Endothelial cell of umbilical vein (primary cell): ENCODE data around the gene FILIP1. TPM values are rescaled to one million over a fixed set of nuclear protein-coding genes. Genes with fewer than 3 reads are reported as not detected.

ENCODE experiments used
- BruUV-seq: library from RNA; stranded (reverse); fragments of 400-500 nt; replicated peaks from 2 replicates; lab custom pipeline; 2021; lab: Mats Ljungman, UMichigan
- CTCF ChIA-PET: fragments of 300-600, 350-600 bp; sonication (Branson Sonifier 250); formaldehyde crosslinking; loops from one replicate; lab custom pipeline; 2021; ENCODE audit warnings: antibody characterized with exemption, inconsistent platforms; lab: Charles Lee
- POLR2A ChIA-PET: fragments of 300-600, 350-600 bp; sonication (Branson Sonifier 250); formaldehyde crosslinking; loops from one replicate; lab custom pipeline; 2021; ENCODE audit warnings: antibody characterized with exemption, inconsistent platforms; lab: Charles Lee
- DNase-seq: peaks from one replicate; pipeline ENCODE4 v3.0.0-alpha.2; 2011; ENCODE audit warnings: low read depth, low spot score
- FAIRE-seq: peaks from 2 replicates; lab custom pipeline; 2011; peaks lifted over from hg19 to GRCh38; lab: Jason Lieb, UNC
- H2AFZ ChIP-seq: 2 replicates; pipeline ENCODE4 v1.6.0; 2012; ENCODE audit warnings: low read depth, low read length, control low read depth, inconsistent platforms
- H3K27ac ChIP-seq: 2 replicates; pipeline ENCODE4 v1.5.1; 2011; ENCODE audit warnings: low read depth, mild to moderate bottlenecking, control low read depth, low read length, moderate library complexity; ENCODE audit not compliant: insufficient read depth
- H3K27me3 ChIP-seq, 2 experiments: 2 replicates each; pipeline versions ENCODE4 v1.6.0 to v1.6.1; 2011; ENCODE audit warnings: low read length in 2 of 2, mixed read lengths in 1 of 2; ENCODE audit not compliant: control insufficient read depth in 2 of 2, insufficient read depth in 2 of 2
- H3K36me3 ChIP-seq, 2 experiments: 2 replicates in 1 of 2; 3 replicates in 1 of 2; pipeline ENCODE4 v1.5.1; 2011; ENCODE audit warnings: low read length in 2 of 2, mild to moderate bottlenecking in 1 of 2, moderate library complexity in 1 of 2; ENCODE audit not compliant: control insufficient read depth in 2 of 2, insufficient read depth in 2 of 2; ENCODE audit errors: extremely low read depth in 1 of 2
- H3K4me1 ChIP-seq: 3 replicates; pipeline ENCODE4 v1.5.1; 2011; ENCODE audit warnings: mild to moderate bottlenecking, low read length; ENCODE audit not compliant: control insufficient read depth, insufficient read depth; ENCODE audit errors: extremely low read depth
- H3K4me2 ChIP-seq: 2 replicates; pipeline ENCODE4 v1.6.1; 2011; ENCODE audit warnings: low read length, control low read depth, mixed read lengths; ENCODE audit not compliant: insufficient read depth
- H3K4me3 ChIP-seq, 3 experiments: fragments of 200-600 bp in 1 of 3; sonication (generic), shearing (Covaris generic) in 1 of 3; replicated peaks in 1 of 3; 2 replicates each; pipeline ENCODE4 v1.5.1; 2011 to 2016; ENCODE audit warnings: control low read depth in 3 of 3, low read length in 3 of 3, mild to moderate bottlenecking in 2 of 3, inconsistent platforms in 1 of 3, low read depth in 1 of 3, moderate library complexity in 1 of 3; ENCODE audit not compliant: insufficient read depth in 1 of 3
- H3K79me2 ChIP-seq: 2 replicates; pipeline ENCODE4 v1.6.0; 2012; ENCODE audit warnings: low read length, inconsistent platforms; ENCODE audit not compliant: control insufficient read depth, insufficient read depth
- H3K9ac ChIP-seq: replicated peaks from 2 replicates; pipeline ENCODE3; 2011; ENCODE audit warnings: low read length, control low read depth; ENCODE audit not compliant: insufficient read depth; ENCODE audit errors: extremely low read depth
- H3K9me1 ChIP-seq: replicated peaks from 3 replicates; pipeline ENCODE4 v1.6.0; 2011; ENCODE audit warnings: mild to moderate bottlenecking, low read length; ENCODE audit not compliant: control insufficient read depth, insufficient read depth; ENCODE audit errors: extremely low read depth
- H3K9me3 ChIP-seq: replicated peaks from 2 replicates; pipeline ENCODE4 v1.5.1; 2012; ENCODE audit warnings: low read length, inconsistent platforms; ENCODE audit not compliant: control insufficient read depth, insufficient read depth
- H4K20me1 ChIP-seq: replicated peaks from 2 replicates; pipeline ENCODE3; 2011; ENCODE audit warnings: mild to moderate bottlenecking, low read length; ENCODE audit not compliant: control insufficient read depth, insufficient read depth; ENCODE audit errors: extremely low read depth
- CTCF ChIP-seq, 2 donors: IDR thresholded peaks; 1 replicate in 1 of 2; 2 replicates in 1 of 2; pipeline ENCODE4 v1.5.1; 2011; ENCODE audit warnings: low read length in 2 of 2, mild to moderate bottlenecking in 2 of 2, moderate library complexity in 2 of 2, control low read depth in 1 of 2, inconsistent platforms in 1 of 2, low read depth in 1 of 2; ENCODE audit not compliant: insufficient read depth in 1 of 2; ENCODE audit errors: extremely low read depth in 1 of 2
- EZH2 ChIP-seq: IDR thresholded peaks from 2 replicates; pipeline ENCODE4 v1.6.1; 2012; ENCODE audit warnings: borderline replicate concordance, low read depth, mild to moderate bottlenecking, moderate library complexity, low read length, inconsistent platforms; ENCODE audit not compliant: severe bottlenecking
- FOS ChIP-seq: IDR thresholded peaks from 2 replicates; pipeline ENCODE4 v1.6.1; 2011; ENCODE audit warnings: mild to moderate bottlenecking, low read length, moderate library complexity, borderline replicate concordance; ENCODE audit not compliant: insufficient read depth
- GATA2 ChIP-seq: IDR thresholded peaks from 2 replicates; pipeline ENCODE4 v1.7.0; 2011; ENCODE audit warnings: low read depth, mild to moderate bottlenecking, moderate library complexity, mixed read lengths, low read length; ENCODE audit not compliant: insufficient read length, insufficient read depth
- JUN ChIP-seq: IDR thresholded peaks from 2 replicates; pipeline ENCODE4 v1.6.1; 2011; ENCODE audit warnings: borderline replicate concordance, low read depth; ENCODE audit not compliant: insufficient read length, insufficient read depth
- MAX ChIP-seq: IDR thresholded peaks from 2 replicates; pipeline ENCODE4 v1.6.1; 2011; ENCODE audit not compliant: insufficient read depth, insufficient read length
- MYC ChIP-seq: IDR thresholded peaks from one replicate; pipeline ENCODE4 v1.6.1; 2011; ENCODE audit warnings: mild to moderate bottlenecking, low read depth, low read length
- POLR2A ChIP-seq: IDR thresholded peaks from 2 replicates; pipeline ENCODE4 v1.6.1; 2012; ENCODE audit warnings: low read depth, mild to moderate bottlenecking, control low read depth, low read length
- POLR2AphosphoS5 ChIP-seq: IDR thresholded peaks from 2 replicates; pipeline ENCODE4 v1.6.1; 2012; ENCODE audit warnings: low read depth, mild to moderate bottlenecking, control low read depth, low read length, moderate library complexity; ENCODE audit not compliant: insufficient read depth
- dilution Hi-C: fragments of 300-500 bp; cut with MboI; formaldehyde crosslinking; loops from one replicate; pipeline ENCODE4 v1.15.0; 2019; ENCODE audit warnings: low sequenced_read_pairs; ENCODE audit not compliant: extremely low pct_ligation_motif_present
- intact Hi-C: fragments of 100-400 bp; cut with micrococcal nuclease; formaldehyde crosslinking; loops from one replicate; pipeline ENCODE4 v1.10.0; 2022
- polyA plus RNA-seq, 4 experiments: library from polyadenylated mRNA; depleted of rRNA in 3 of 4; stranded (reverse) in 3 of 4; unstranded in 1 of 4; fragments of >200 nt; gene quantifications; 2 replicates each; pipeline versions ENCODE4 v1.2.1 to v1.2.3, GENCODE V29; 2011 to 2012; ENCODE audit warnings: missing spikeins in 1 of 4
- total RNA-seq: library from RNA; stranded (reverse); gene quantifications from 2 replicates; pipeline ENCODE4 v1.2.3, GENCODE V29; 2021

Gene FILIP1
- total and polyA plus RNA-seq, 2 donors (not counting 3 experiments of a cell fraction or from before 2014, with no cell fraction given): 2.8 to 13.7 TPM

DNA sequence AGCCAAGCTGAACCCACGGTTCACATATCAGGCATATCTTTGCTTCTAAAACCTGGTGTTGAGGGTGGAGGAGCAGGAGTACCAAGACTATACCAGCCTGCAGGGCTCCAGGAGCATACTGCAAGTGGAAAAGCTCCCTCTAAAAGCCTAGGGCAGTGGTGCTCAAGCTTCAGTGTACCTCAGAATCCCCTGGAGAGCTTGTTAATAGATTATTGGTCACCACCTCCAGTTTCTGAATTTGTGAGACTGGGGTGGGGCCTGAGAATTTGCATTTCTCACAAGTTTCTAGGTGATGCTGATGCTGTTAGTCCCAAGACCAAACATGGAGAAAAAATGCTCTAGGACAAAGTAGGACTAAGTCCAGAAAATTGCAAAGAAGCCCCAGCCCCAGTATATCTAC, 65.4 kb downstream of the FILIP1 start:
- H3K4me2 ChIP-seq: no peak overlapping the region
- no TSS peak for BruUV-seq
- no peak overlapping the region for H3K9ac ChIP-seq
- no peaks in the 10 kb centered on the region for H3K9me1 ChIP-seq
- H3K9me3 ChIP-seq: no peaks in the 10 kb centered on the region
- H3K27ac ChIP-seq: no peak overlapping the region
- no peaks in the 10 kb centered on the region for H3K36me3 ChIP-seq
- no peak overlapping the region for H3K4me3 ChIP-seq
- intact Hi-C loops: no loop called here
- peaks cover 19% of the 10 kb centered on the region for H3K4me1 ChIP-seq
- FAIRE-seq: no peak
- no peaks in the 10 kb centered on the region for H4K20me1 ChIP-seq
- ChIA-PET CTCF (interaction anchor here (1.1 to 2.3 kb wide), 2 partner anchors 10 kb away, joined by 3 to 6 read pairs; no protein-coding TSS in a partner anchor), POLR2A (no interaction called here)
- no peak overlapping the region for H2AFZ ChIP-seq
- no peaks in the 10 kb centered on the region for H3K79me2 ChIP-seq
- DNase-seq: no peak
- TF ChIP-seq MYC: no peak
- TF ChIP-seq GATA2: no peak
- no peak for TF ChIP-seq CTCF (IDR thresholded peaks at IDR 0.05; ENCODE audit: extremely low read depth in 1 of 2, insufficient read depth in 1 of 2, low read depth in 1 of 2, low read length in 2 of 2)
- TF ChIP-seq POLR2A: no peak
- TF ChIP-seq POLR2AphosphoS5: no peak
- TF ChIP-seq EZH2: no peak
- no peak for TF ChIP-seq FOS
- TF ChIP-seq MAX: no peak
- no peak for TF ChIP-seq JUN
- dilution Hi-C loops: no loop called here
- no peaks in the 10 kb centered on the region for H3K27me3 ChIP-seq
